Psoas muscle (tissue), 8 donors: ENCODE data around the gene HTR1E. TPM values are rescaled to one million over a fixed set of nuclear protein-coding genes. Genes with fewer than 3 reads are reported as not detected.

ENCODE experiments used
- ATAC-seq, 4 donors: fragments of 200-7000 bp; cut with Tn5 transposase; one replicate each; pipeline ENCODE4 v1.9.1; 2020; ENCODE audit warnings: moderate library complexity in 3 of 4, mild to moderate bottlenecking in 2 of 4
- DNase-seq, 2 donors: peaks; one replicate each; pipeline ENCODE4 v3.0.0-alpha.2; 2020
- H3K27ac ChIP-seq: fragments of 200-600 bp; one replicate; pipeline ENCODE4 v1.8.0; 2022
- H3K27me3 ChIP-seq, 3 donors: fragments of 200-600 bp in 1 of 3; one replicate each; pipeline versions ENCODE4 v1.6.1 to v1.8.0; 2013 to 2022; ENCODE audit warnings: low read length in 2 of 3, mild to moderate bottlenecking in 2 of 3, moderate library complexity in 1 of 3; ENCODE audit not compliant: insufficient read depth in 3 of 3
- H3K36me3 ChIP-seq, 2 donors: fragments of 200-600 bp in 1 of 2; one replicate each; pipeline versions ENCODE4 v1.6.1 to v1.8.0; 2013 to 2022; ENCODE audit warnings: low read depth in 1 of 2, mild to moderate bottlenecking in 1 of 2, moderate library complexity in 1 of 2; ENCODE audit not compliant: insufficient read depth in 1 of 2
- H3K4me1 ChIP-seq: fragments of 200-600 bp; one replicate; pipeline ENCODE4 v1.8.0; 2022
- H3K4me3 ChIP-seq: fragments of 200-600 bp; one replicate; pipeline ENCODE4 v1.8.0; 2022; ENCODE audit warnings: mild to moderate bottlenecking
- H3K9me3 ChIP-seq: fragments of 200-600 bp; one replicate; pipeline ENCODE4 v1.8.0; 2022
- WGBS, 3 donors: extraction: QIAGEN DNeasy Blood & Tissue Kit; methylation state at CpG; one replicate each; pipeline versions ENCODE4 v1.1.6 to v1.1.7; 2013; 5-methylcytosine and 5-hydroxymethylcytosine counted together
- intact Hi-C, 2 donors: fragments of 100-400 bp; cut with DNase I; formaldehyde crosslinking; loops; one replicate each; pipeline versions ENCODE4 v1.11.0 to v1.14.2; 2022
- polyA plus RNA-seq, 3 donors: library from polyadenylated mRNA; stranded (reverse); fragments of 200-250 nt; gene quantifications; one replicate each; pipeline ENCODE4 v1.2.3, GENCODE V29; 2013
- total RNA-seq, 4 donors: library from RNA; stranded (reverse); fragmentation: NEBNext Ultra II Directional in 2 of 4; extraction: Animal tissue kit (Norgen Biotek cat#: 25700) in 2 of 4; gene quantifications; one replicate each; pipeline versions ENCODE4 v1.2.1 to v1.2.4, GENCODE V29; 2021 to 2023
- TF ChIP-seq, protein P1 (sequence below): fragments of 200-600 bp; IDR thresholded peaks from one replicate; pipeline ENCODE4 v1.8.0; 2022; ENCODE audit warnings: antibody characterized with exemption
- donor health status: healthy with polysubstance abuse.
- donor health status: DM: no; HTN: no; CAD: no; lungs with moderate emphysema.
- donor health status: Bipolar disorder and iron deficiency.
- donor health status: healthy.
- donor health status: DM: yes; HTN: yes; CAD: no.
- donor health status: DM: no; HTN: no; CAD: no.
- donor health status: DM: no; HTN: no; CAD: no.
- donor health status: DM: yes; HTN: yes; CAD: no.

Gene HTR1E
- total and polyA plus RNA-seq, 7 donors, result not detected

- Histone ChIP-seq H3K27ac (no peak overlapping the region), H3K9me3 (no peaks in the 10 kb centered on the region), H3K4me3 (no peak overlapping the region), H3K36me3 (no peaks in the 10 kb centered on the region), H3K27me3 (no peaks in the 10 kb centered on the region), H3K4me1 (no peaks in the 10 kb centered on the region)
- TF ChIP-seq, protein P1, sequence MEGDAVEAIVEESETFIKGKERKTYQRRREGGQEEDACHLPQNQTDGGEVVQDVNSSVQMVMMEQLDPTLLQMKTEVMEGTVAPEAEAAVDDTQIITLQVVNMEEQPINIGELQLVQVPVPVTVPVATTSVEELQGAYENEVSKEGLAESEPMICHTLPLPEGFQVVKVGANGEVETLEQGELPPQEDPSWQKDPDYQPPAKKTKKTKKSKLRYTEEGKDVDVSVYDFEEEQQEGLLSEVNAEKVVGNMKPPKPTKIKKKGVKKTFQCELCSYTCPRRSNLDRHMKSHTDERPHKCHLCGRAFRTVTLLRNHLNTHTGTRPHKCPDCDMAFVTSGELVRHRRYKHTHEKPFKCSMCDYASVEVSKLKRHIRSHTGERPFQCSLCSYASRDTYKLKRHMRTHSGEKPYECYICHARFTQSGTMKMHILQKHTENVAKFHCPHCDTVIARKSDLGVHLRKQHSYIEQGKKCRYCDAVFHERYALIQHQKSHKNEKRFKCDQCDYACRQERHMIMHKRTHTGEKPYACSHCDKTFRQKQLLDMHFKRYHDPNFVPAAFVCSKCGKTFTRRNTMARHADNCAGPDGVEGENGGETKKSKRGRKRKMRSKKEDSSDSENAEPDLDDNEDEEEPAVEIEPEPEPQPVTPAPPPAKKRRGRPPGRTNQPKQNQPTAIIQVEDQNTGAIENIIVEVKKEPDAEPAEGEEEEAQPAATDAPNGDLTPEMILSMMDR, result no peak
- ATAC-seq (no peak), DNase-seq (no peak)
- WGBS, 3 donors, result 74 to 89% (median 84%) methylated on average over 4 of the region's 4 CpGs
- intact Hi-C loops, result no loop called here
Observed at GRCh38 chr6:87040729-87041128, 103.4 kb downstream of the HTR1E start.

- Histone ChIP-seq H3K27ac (no peak overlapping the region), H3K4me3 (no peak overlapping the region), H3K36me3 (no peaks in the 10 kb centered on the region), H3K4me1 (no peaks in the 10 kb centered on the region), H3K27me3 (peaks cover 0 to 4% (median 0%) of the 10 kb centered on the region in 3 donors), H3K9me3 (no peaks in the 10 kb centered on the region)
- DNase-seq (no peak), ATAC-seq (no peak)
- WGBS, 3 donors, result 47 to 64% (median 53%) methylated on average over 5 of the region's 5 CpGs
- TF ChIP-seq, protein P1, result no peak
- intact Hi-C loops, result no loop called here
Observed at GRCh38 chr6:87045521-87046075, 108.3 kb downstream of the HTR1E start.

DNA sequence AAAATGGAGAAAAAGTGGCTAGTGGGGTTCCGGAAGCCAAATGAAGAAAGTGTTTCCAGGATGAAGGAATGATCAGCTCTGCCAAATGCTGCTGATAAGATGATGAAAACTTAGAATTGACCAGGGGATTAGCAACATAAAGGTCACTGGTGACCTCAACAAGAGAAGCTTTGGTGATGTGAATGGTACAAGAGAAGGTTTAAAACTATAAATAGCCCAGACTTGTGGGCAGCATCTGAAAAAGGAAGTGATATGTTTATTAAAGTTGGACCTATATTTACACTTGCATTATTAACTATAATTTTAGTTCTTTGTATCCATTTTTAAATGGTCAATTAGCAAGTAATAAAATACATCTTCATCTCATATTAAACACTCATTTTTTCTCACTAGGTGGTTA is 112.5 kb downstream of the HTR1E start:
- H3K27me3 ChIP-seq, result peaks cover 0 to 4% (median 0%) of the 10 kb centered on the region in 3 donors
- H3K4me3 ChIP-seq, result no peak overlapping the region
- H3K4me1 ChIP-seq, result no peaks in the 10 kb centered on the region
- H3K27ac ChIP-seq, result no peak overlapping the region
- no peaks in the 10 kb centered on the region for H3K9me3 ChIP-seq
- DNase-seq (no peak), ATAC-seq (no peak)
- intact Hi-C loops, result no loop called here
- H3K36me3 ChIP-seq, result no peaks in the 10 kb centered on the region
- TF ChIP-seq, protein P1, result no peak
- 90 to 100% (median 94%) methylated on average over 1 of the region's 1 CpG for WGBS, 3 donors

DNA sequence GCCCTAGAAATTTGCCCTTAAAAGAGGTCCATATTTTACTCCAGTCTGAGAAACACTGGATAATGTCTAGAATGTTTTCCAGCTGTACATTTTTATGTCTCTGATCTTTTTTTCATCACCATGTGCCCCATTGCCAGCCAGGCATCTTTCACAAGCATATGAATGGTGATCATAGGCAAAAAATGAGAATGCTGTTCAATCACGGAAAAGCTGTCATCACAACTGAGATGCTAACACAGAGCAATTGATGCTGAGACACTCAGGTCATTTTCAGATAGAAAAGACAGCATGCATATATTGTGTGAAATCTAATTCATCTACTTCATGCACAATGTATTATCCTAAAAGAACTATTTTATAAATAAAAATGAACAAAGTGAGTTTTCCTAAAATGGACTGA is 116.0 kb downstream of the HTR1E start:
- WGBS, 3 donors, result 73 to 78% (median 77%) methylated on average over 1 of the region's 1 CpG
- no peak for ATAC-seq

More for the DNA sequence above, 116.0 kb downstream of the HTR1E start:
- Histone ChIP-seq H3K27me3 (peaks cover 0 to 10% (median 7%) of the 10 kb centered on the region in 3 donors), H3K4me1 (no peaks in the 10 kb centered on the region), H3K36me3 (no peaks in the 10 kb centered on the region), H3K4me3 (no peak overlapping the region), H3K9me3 (no peaks in the 10 kb centered on the region), H3K27ac (no peak overlapping the region)
- DNase-seq, result no peak
- intact Hi-C loops, result no loop called here
- TF ChIP-seq, protein P1, result no peak
